K562 (cell line): ENCODE measurements around the gene BCKDK. TPM values are rescaled to one million over a fixed set of nuclear protein-coding genes. Genes with fewer than 3 reads are reported as not detected.

Source experiments
- ATAC-seq: fragments of 200-7000 bp; cut with Tn5 transposase; 3 replicates; pipeline ENCODE4 v1.9.1; 2020; ENCODE audit warnings: moderate library complexity
- BruUV-seq: library from RNA; stranded (reverse); fragments of 400-500 nt; replicated peaks from 2 replicates; lab custom pipeline; 2021; lab: Mats Ljungman, UMichigan
- CTCF ChIA-PET: fragments of 300-600 bp; formaldehyde crosslinking; extraction: SDS; loops from one replicate; lab custom pipeline; 2021; ENCODE audit warnings: low intra/inter-chr PET ratio; lab: Yijun Ruan, JAX
- POLR2A ChIA-PET: fragments of 300-600, 350-650 bp; sonication (Branson Sonifier 250); formaldehyde crosslinking; extraction: SDS; loops from one replicate; lab custom pipeline; 2021; ENCODE audit warnings: antibody characterized with exemption, inconsistent platforms; lab: Yijun Ruan, JAX
- DNase-seq, 4 experiments: peaks; one replicate each; pipeline versions ENCODE4 v3.0.0 to v3.0.0-alpha.2; 2011 to 2018; ENCODE audit warnings: low spot score in 3 of 4, mixed read lengths in 3 of 4; ENCODE audit errors: extremely low read depth in 1 of 4
- FAIRE-seq: peaks from 2 replicates; lab custom pipeline; 2011; peaks lifted over from hg19 to GRCh38; lab: Jason Lieb, UNC
- H2AFZ ChIP-seq: 2 replicates; pipeline ENCODE4 v1.6.0; 2011; ENCODE audit warnings: low read depth, low read length, control low read depth, inconsistent platforms
- H3K27ac ChIP-seq: fragments of 200-600 bp; 3 replicates; pipeline ENCODE4 v1.8.0; 2011; ENCODE audit warnings: low read depth, mild to moderate bottlenecking, control low read depth, inconsistent platforms, low read length, moderate library complexity, mixed read lengths; ENCODE audit errors: extremely low read depth
- H3K27me3 ChIP-seq, 2 experiments: fragments of 300-600 bp in 1 of 2; 2 replicates in 1 of 2; 3 replicates in 1 of 2; pipeline versions ENCODE4 v1.6.0 to v1.8.0; 2011; ENCODE audit warnings: inconsistent platforms in 2 of 2, low read length in 2 of 2, mild to moderate bottlenecking in 1 of 2, mixed read lengths in 1 of 2, moderate library complexity in 1 of 2; ENCODE audit not compliant: control insufficient read depth in 2 of 2, insufficient read depth in 2 of 2
- H3K36me3 ChIP-seq: fragments of 300-600 bp; 3 replicates; pipeline ENCODE4 v1.8.0; 2011; ENCODE audit warnings: mild to moderate bottlenecking, low read length, inconsistent platforms; ENCODE audit not compliant: control insufficient read depth, insufficient read depth
- H3K4me1 ChIP-seq, 2 experiments: fragments of 200-600 bp in 1 of 2; replicated peaks in 1 of 2; 2 replicates in 1 of 2; 3 replicates in 1 of 2; pipeline versions ENCODE4 v1.5.1 to v1.8.0; 2011; ENCODE audit warnings: inconsistent platforms in 2 of 2, low read length in 2 of 2, mild to moderate bottlenecking in 1 of 2, mixed read lengths in 1 of 2, moderate library complexity in 1 of 2; ENCODE audit not compliant: control insufficient read depth in 2 of 2, insufficient read depth in 2 of 2
- H3K4me2 ChIP-seq: 2 replicates; pipeline ENCODE4 v1.6.1; 2011; ENCODE audit warnings: low read length, control low read depth, inconsistent platforms, mixed read lengths; ENCODE audit not compliant: insufficient read depth
- H3K4me3 ChIP-seq: fragments of 200-600 bp; sonication (generic), shearing (Covaris generic); 2 replicates; pipeline ENCODE4 v1.5.1; 2016; ENCODE audit warnings: control low read depth, inconsistent platforms
- H3K79me2 ChIP-seq: fragments of 200-600 bp; 3 replicates; pipeline ENCODE4 v1.8.0; 2011; ENCODE audit warnings: low read length, inconsistent platforms; ENCODE audit not compliant: control insufficient read depth, insufficient read depth
- H3K9ac ChIP-seq, 2 experiments: 2 replicates each; pipeline versions ENCODE4 v1.6.0 to v1.6.1; 2011; ENCODE audit warnings: low read depth in 2 of 2, low read length in 2 of 2, control low read depth in 1 of 2, inconsistent platforms in 1 of 2, mild to moderate bottlenecking in 1 of 2, mixed read lengths in 1 of 2; ENCODE audit not compliant: insufficient read depth in 1 of 2
- H3K9me1 ChIP-seq: one replicate; pipeline ENCODE4 v1.6.0; 2011; ENCODE audit warnings: inconsistent platforms, mild to moderate bottlenecking, low read length, moderate library complexity; ENCODE audit not compliant: control insufficient read depth, insufficient read depth
- H3K9me3 ChIP-seq: replicated peaks from 2 replicates; pipeline ENCODE4 v1.5.1; 2011; ENCODE audit warnings: low read depth, low read length, inconsistent platforms; ENCODE audit not compliant: control insufficient read depth, insufficient read depth
- H4K20me1 ChIP-seq: replicated peaks from 2 replicates; pipeline ENCODE4 v1.6.1; 2011; ENCODE audit warnings: low read length, inconsistent platforms, mixed read lengths; ENCODE audit not compliant: control insufficient read depth, insufficient read depth
- CHD4 ChIP-seq: fragments of 200-600 bp; sonication (generic); IDR thresholded peaks from 3 replicates; pipeline ENCODE4 v1.6.1; 2012; ENCODE audit warnings: low read depth, mild to moderate bottlenecking, mixed read lengths, low read length, inconsistent platforms; ENCODE audit not compliant: insufficient read depth, insufficient replicate concordance, poor library complexity, severe bottlenecking
- POLR2G ChIP-seq: fragments of 200-400 bp; formaldehyde crosslinking; IDR thresholded peaks from 2 replicates; pipeline ENCODE4 v1.6.1; 2017; ENCODE audit warnings: low read depth, mild to moderate bottlenecking, antibody characterized with exemption, low read length, moderate library complexity
- RBM17 ChIP-seq: fragments of 200-400 bp; formaldehyde crosslinking; IDR thresholded peaks from 2 replicates; pipeline ENCODE4 v1.6.1; 2017; ENCODE audit warnings: low read depth, mild to moderate bottlenecking, low read length, borderline replicate concordance
- WGBS: fragments of 100-300 bp; shearing (Covaris generic); methylation state at CpG from one replicate; pipeline ENCODE4 v1.1.6; 2016; ENCODE audit warnings: low coverage, mixed read lengths; ENCODE audit not compliant: insufficient coverage; ENCODE audit errors: missing lambda C conversion rate; 5-methylcytosine and 5-hydroxymethylcytosine counted together
- in situ Hi-C: fragments of 300-500 bp; cut with MboI; formaldehyde crosslinking; loops from 4 replicates; pipeline ENCODE4 v1.15.0; 2018; ENCODE audit warnings: inconsistent platforms, mixed read lengths
- intact Hi-C: fragments of 100-400 bp; cut with micrococcal nuclease; formaldehyde crosslinking; loops from 2 replicates; pipeline ENCODE4 v1.14.2; 2022
- polyA plus RNA-seq, 8 experiments: library from polyadenylated mRNA; depleted of rRNA in 4 of 8; stranded (reverse) in 5 of 8; unstranded in 3 of 8; fragments of >200 nt; fragmentation: Nextera tagmentation in 2 of 8; fragmentation: Illumina TruSeq in 1 of 8; extraction: Ambion mirVana in 2 of 8; extraction: Trizol in 1 of 8; gene quantifications; 2 replicates each; pipeline versions ENCODE4 v1.2.1 to v1.2.3, GENCODE V29; 2011 to 2014; ENCODE audit warnings: inconsistent platforms in 1 of 8, missing spikeins in 1 of 8
- total RNA-seq, 7 experiments: library from RNA; depleted of rRNA in 6 of 7; stranded (reverse); fragments of >200 nt in 6 of 7; fragmentation: Illumina TruSeq in 2 of 7; extraction: Trizol in 2 of 7; gene quantifications; 2 replicates each; pipeline versions ENCODE4 v1.2.1 to v1.2.3, GENCODE V29; 2011 to 2021; ENCODE audit warnings: low replicate concordance in 1 of 7

The BCKDK gene
- total and polyA plus RNA-seq, 9 of the 15 experiments (the other 6 are each of a cell fraction or from before 2014, with no cell fraction given): 0.58 to 34.8 (median 13.1) TPM

- ATAC-seq (no peak), DNase-seq (no peak), FAIRE-seq (no peak)
- POLR2A ChIA-PET: interaction anchor here (0.6 to 3.4 kb wide), 5 partner anchors 8 to 1159 kb away, joined by 3 to 32 read pairs (median 3); partner anchors contain the start of genes ZNF646 and ZNF668
- no peak overlapping the region for H3K4me2 ChIP-seq
- peaks cover 0 to 63% of the 10 kb centered on the region in 2 experiments; a peak in 3 of 5 replicates for H3K4me1 ChIP-seq
- no peaks in the 10 kb centered on the region for H3K79me2 ChIP-seq
- peaks cover 55% of the 10 kb centered on the region; the same call in 2 of the 3 replicates for H3K36me3 ChIP-seq
- TF ChIP-seq RBM17 (no peak), CHD4 (no peak), POLR2G (peak; percentile 42; the same call in 1 of the 2 replicates)
- intact Hi-C loops: no loop called here
- no peaks in the 10 kb centered on the region for H3K9me3 ChIP-seq
- no peak overlapping the region for H2AFZ ChIP-seq
- WGBS: 84% methylated on average over 18 of the region's 18 CpGs
- H3K9ac ChIP-seq: peak overlapping the region in 1 of 2 experiments; percentile 19; a peak in 1 of 4 replicates
- BruUV-seq: no TSS peak
- H3K27ac ChIP-seq: no peak overlapping the region
- no peaks in the 10 kb centered on the region for H3K9me1 ChIP-seq
- 0 out of 2 replicates have a peak, but pooled peaks cover 5% of the 10 kb centered on the region for H4K20me1 ChIP-seq
- CTCF ChIA-PET: no interaction called here
- no peaks in the 10 kb centered on the region for H3K27me3 ChIP-seq
- in situ Hi-C loops: no loop called here
- H3K4me3 ChIP-seq: no peak overlapping the region
Observed at GRCh38 chr16:31085873-31086628, 22.1 kb upstream of the BCKDK start.
